Spinal cord (tissue), 10 donors: ENCODE measurements around the gene COL16A1. TPM values are rescaled to one million over a fixed set of nuclear protein-coding genes. Genes with fewer than 3 reads are reported as not detected.
A peak's percentile ranks its signal among the peaks of the same experiment; 100 is the strongest.

Experiments used
- DNase-seq, 6 donors: peaks; one replicate each; pipeline versions ENCODE4 v3.0.0 to v3.0.0-alpha.2; 2013 to 2015; ENCODE audit warnings: low spot score in 6 of 6, low read depth in 4 of 6
- H3K27ac ChIP-seq: one replicate; pipeline ENCODE4 v1.5.1; 2013; ENCODE audit warnings: low read depth, low read length, control low read depth
- H3K27me3 ChIP-seq: one replicate; pipeline ENCODE4 v1.6.1; 2013; ENCODE audit warnings: low read length; ENCODE audit not compliant: control insufficient read depth, insufficient read depth
- H3K36me3 ChIP-seq: one replicate; pipeline ENCODE4 v1.6.1; 2013; ENCODE audit warnings: low read length; ENCODE audit not compliant: control insufficient read depth, insufficient read depth
- H3K4me1 ChIP-seq: one replicate; pipeline ENCODE4 v1.6.1; 2013; ENCODE audit warnings: low read length; ENCODE audit not compliant: control insufficient read depth, insufficient read depth
- H3K4me3 ChIP-seq: one replicate; pipeline ENCODE4 v1.5.1; 2013; ENCODE audit warnings: low read depth, low read length, control low read depth
- H3K9me3 ChIP-seq: one replicate; pipeline ENCODE4 v1.6.1; 2013; ENCODE audit warnings: low read length; ENCODE audit not compliant: control insufficient read depth, insufficient read depth
- WGBS: methylation state at CpG from one replicate; pipeline ENCODE4 v1.1.5; 2013; ENCODE audit warnings: missing lambda C conversion rate; ENCODE audit not compliant: insufficient coverage; 5-methylcytosine and 5-hydroxymethylcytosine counted together
- polyA plus RNA-seq, 2 donors: library from polyadenylated mRNA; unstranded; fragments of 120-200 nt; gene quantifications; one replicate each; pipeline ENCODE4 v1.2.1, GENCODE V29; 2013; ENCODE audit not compliant: insufficient read length in 2 of 2
- total RNA-seq, 2 donors: library from RNA; depleted of rRNA in 1 of 2; stranded (reverse); fragments of 120-200 nt in 1 of 2; fragments of >200 nt in 1 of 2; gene quantifications; one replicate each; pipeline versions ENCODE4 v1.2.3 to v1.2.4, GENCODE V29; 2013 to 2014
- donor health status: healthy.

COL16A1 gene
- total and polyA plus RNA-seq, 4 donors: 60.6 to 178 (median 135) TPM

GRCh38 chr1:31647106-31647505 lies 56.7 kb downstream of the COL16A1 start:
- DNase-seq: no peak
- H3K27me3 ChIP-seq: no peaks in the 10 kb centered on the region
- no peaks in the 10 kb centered on the region for H3K36me3 ChIP-seq
- no peak overlapping the region for H3K4me3 ChIP-seq
- H3K9me3 ChIP-seq: no peaks in the 10 kb centered on the region
- H3K4me1 ChIP-seq: peaks cover 13% of the 10 kb centered on the region
- no peak overlapping the region for H3K27ac ChIP-seq
- WGBS: 87% methylated on average over 2 of the region's 2 CpGs

GRCh38 chr1:31646259-31646960 lies 57.4 kb downstream of the COL16A1 start:
- no peak overlapping the region for H3K4me3 ChIP-seq
- 100% methylated on average over 3 of the region's 4 CpGs for WGBS
- H3K9me3 ChIP-seq: no peaks in the 10 kb centered on the region
- DNase-seq: no peak
- H3K4me1 ChIP-seq: peaks cover 13% of the 10 kb centered on the region
- no peaks in the 10 kb centered on the region for H3K27me3 ChIP-seq
- no peaks in the 10 kb centered on the region for H3K36me3 ChIP-seq
- no peak overlapping the region for H3K27ac ChIP-seq

GRCh38 chr1:31645274-31645568 lies 58.6 kb downstream of the COL16A1 start:
- Histone ChIP-seq H3K27ac (peak overlapping the region; percentile 95), H3K4me1 (peaks cover 13% of the 10 kb centered on the region), H3K9me3 (no peaks in the 10 kb centered on the region), H3K36me3 (no peaks in the 10 kb centered on the region), H3K27me3 (no peaks in the 10 kb centered on the region), H3K4me3 (peak overlapping the region; percentile 92)
- 0% methylated on average over 11 of the region's 11 CpGs for WGBS
- no peak for DNase-seq

- peaks cover 13% of the 10 kb centered on the region for H3K4me1 ChIP-seq
- no peaks in the 10 kb centered on the region for H3K27me3 ChIP-seq
- peak within 1 kb of the TSS; percentile 95 for H3K27ac ChIP-seq
- H3K9me3 ChIP-seq: no peaks in the 10 kb centered on the region
- WGBS: under 1% methylated on average over 56 of the region's 56 CpGs
- H3K36me3 ChIP-seq: no peaks in the 10 kb centered on the region
- peak within 1 kb of the TSS; percentile 92 for H3K4me3 ChIP-seq
- DNase-seq: peak; percentile 97 to 100 (median 99)
Measured at GRCh38 chr1:31644560-31645273, 59.1 kb downstream of the COL16A1 start, which contains the start of gene PEF1. TSS of gene PEF1 (minus strand) at chr1:31644876. CDS start at chr1:31644864, 12 bp downstream.

GRCh38 chr1:31643976-31644559 lies 59.7 kb downstream of the COL16A1 start:
- no peaks in the 10 kb centered on the region for H3K9me3 ChIP-seq
- H3K4me3 ChIP-seq: peak overlapping the region; percentile 92
- H3K27ac ChIP-seq: peak overlapping the region; percentile 95
- no peak for DNase-seq
- H3K27me3 ChIP-seq: no peaks in the 10 kb centered on the region
- WGBS: 4% methylated on average over 17 of the region's 18 CpGs
- H3K36me3 ChIP-seq: no peaks in the 10 kb centered on the region
- peaks cover 20% of the 10 kb centered on the region for H3K4me1 ChIP-seq

GRCh38 chr1:31642897-31643296 lies 60.9 kb downstream of the COL16A1 start:
- Histone ChIP-seq H3K27ac (no peak overlapping the region), H3K36me3 (no peaks in the 10 kb centered on the region), H3K27me3 (no peaks in the 10 kb centered on the region), H3K4me1 (peaks cover 20% of the 10 kb centered on the region), H3K9me3 (no peaks in the 10 kb centered on the region), H3K4me3 (no peak overlapping the region)
- DNase-seq: no peak
- WGBS: 100% methylated on average over 1 of the region's 3 CpGs

- Histone ChIP-seq H3K9me3 (no peaks in the 10 kb centered on the region), H3K27ac (no peak overlapping the region), H3K4me1 (peaks cover 20% of the 10 kb centered on the region), H3K36me3 (no peaks in the 10 kb centered on the region), H3K27me3 (no peaks in the 10 kb centered on the region), H3K4me3 (no peak overlapping the region)
- WGBS: 100% methylated on average over 1 of the region's 4 CpGs
- DNase-seq: no peak
Measured at GRCh38 chr1:31642366-31642765, 61.5 kb downstream of the COL16A1 start.

GRCh38 chr1:31640964-31641363 lies 62.9 kb downstream of the COL16A1 start:
- DNase-seq: no peak
- 83% methylated on average over 4 of the region's 4 CpGs for WGBS
- H3K9me3 ChIP-seq: no peaks in the 10 kb centered on the region
- H3K27ac ChIP-seq: no peak overlapping the region
- no peaks in the 10 kb centered on the region for H3K27me3 ChIP-seq
- no peaks in the 10 kb centered on the region for H3K36me3 ChIP-seq
- peaks cover 20% of the 10 kb centered on the region for H3K4me1 ChIP-seq
- H3K4me3 ChIP-seq: no peak overlapping the region

- no peak overlapping the region for H3K4me3 ChIP-seq
- no peak overlapping the region for H3K27ac ChIP-seq
- no peak for DNase-seq
- H3K36me3 ChIP-seq: no peaks in the 10 kb centered on the region
- H3K4me1 ChIP-seq: peaks cover 16% of the 10 kb centered on the region
- H3K27me3 ChIP-seq: no peaks in the 10 kb centered on the region
- no peaks in the 10 kb centered on the region for H3K9me3 ChIP-seq
Measured at GRCh38 chr1:31640179-31640578, 63.6 kb downstream of the COL16A1 start.

- no peak for DNase-seq
- Histone ChIP-seq H3K27ac (no peak overlapping the region), H3K4me1 (peaks cover 16% of the 10 kb centered on the region), H3K36me3 (no peaks in the 10 kb centered on the region), H3K9me3 (no peaks in the 10 kb centered on the region), H3K4me3 (no peak overlapping the region), H3K27me3 (no peaks in the 10 kb centered on the region)
- WGBS: 71% methylated on average over 5 of the region's 5 CpGs
Measured at GRCh38 chr1:31639543-31639942, 64.3 kb downstream of the COL16A1 start.
